Measurements from ENCODE around the gene CLP1. TPM values are rescaled to one million over a fixed set of nuclear protein-coding genes. Genes with fewer than 3 reads are reported as not detected.
"Not testable (repeated sequence)": the region's sequence is repeated elsewhere in the genome, so short reads cannot be mapped to it uniquely, and the experiment has no call there.

CLP1 gene
- total RNA-seq, 1 donor from 2014 or later: 20.7 TPM

DNA sequence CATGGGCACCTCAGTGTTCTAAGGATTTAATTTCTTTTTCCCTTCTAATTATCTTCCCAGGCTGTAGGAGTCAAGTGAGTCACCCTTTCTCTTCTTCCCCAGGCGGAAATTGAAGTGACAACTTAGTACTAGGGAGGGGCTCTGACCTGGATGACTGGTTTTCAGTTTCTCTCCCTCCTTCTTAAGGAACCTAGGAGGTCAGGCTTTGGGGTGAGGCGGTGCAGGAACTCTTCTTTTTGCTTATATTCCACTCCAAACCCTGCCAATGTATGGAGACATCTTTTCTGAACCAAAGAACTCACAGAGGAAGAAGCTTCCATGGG lies 23.0 kb downstream of the CLP1 start:
- DNase-seq (ENCODE audit: extremely low spot score, unreplicated experiment): no peak
- Mint-ChIP-seq H3K9me3 (no peaks in the 10 kb centered on the region), H3K27ac (peak overlapping the region; percentile 92), H3K4me3 (peak overlapping the region; percentile 63), H3K4me1 (ENCODE audit: unreplicated experiment) (peaks cover 8% of the 10 kb centered on the region), H3K36me3 (peaks cover 29% of the 10 kb centered on the region), H3K27me3 (no peaks in the 10 kb centered on the region)
- TF ChIP-seq, protein P1, sequence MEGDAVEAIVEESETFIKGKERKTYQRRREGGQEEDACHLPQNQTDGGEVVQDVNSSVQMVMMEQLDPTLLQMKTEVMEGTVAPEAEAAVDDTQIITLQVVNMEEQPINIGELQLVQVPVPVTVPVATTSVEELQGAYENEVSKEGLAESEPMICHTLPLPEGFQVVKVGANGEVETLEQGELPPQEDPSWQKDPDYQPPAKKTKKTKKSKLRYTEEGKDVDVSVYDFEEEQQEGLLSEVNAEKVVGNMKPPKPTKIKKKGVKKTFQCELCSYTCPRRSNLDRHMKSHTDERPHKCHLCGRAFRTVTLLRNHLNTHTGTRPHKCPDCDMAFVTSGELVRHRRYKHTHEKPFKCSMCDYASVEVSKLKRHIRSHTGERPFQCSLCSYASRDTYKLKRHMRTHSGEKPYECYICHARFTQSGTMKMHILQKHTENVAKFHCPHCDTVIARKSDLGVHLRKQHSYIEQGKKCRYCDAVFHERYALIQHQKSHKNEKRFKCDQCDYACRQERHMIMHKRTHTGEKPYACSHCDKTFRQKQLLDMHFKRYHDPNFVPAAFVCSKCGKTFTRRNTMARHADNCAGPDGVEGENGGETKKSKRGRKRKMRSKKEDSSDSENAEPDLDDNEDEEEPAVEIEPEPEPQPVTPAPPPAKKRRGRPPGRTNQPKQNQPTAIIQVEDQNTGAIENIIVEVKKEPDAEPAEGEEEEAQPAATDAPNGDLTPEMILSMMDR (conservative IDR thresholded peaks at IDR 0.05): no peak

DNA sequence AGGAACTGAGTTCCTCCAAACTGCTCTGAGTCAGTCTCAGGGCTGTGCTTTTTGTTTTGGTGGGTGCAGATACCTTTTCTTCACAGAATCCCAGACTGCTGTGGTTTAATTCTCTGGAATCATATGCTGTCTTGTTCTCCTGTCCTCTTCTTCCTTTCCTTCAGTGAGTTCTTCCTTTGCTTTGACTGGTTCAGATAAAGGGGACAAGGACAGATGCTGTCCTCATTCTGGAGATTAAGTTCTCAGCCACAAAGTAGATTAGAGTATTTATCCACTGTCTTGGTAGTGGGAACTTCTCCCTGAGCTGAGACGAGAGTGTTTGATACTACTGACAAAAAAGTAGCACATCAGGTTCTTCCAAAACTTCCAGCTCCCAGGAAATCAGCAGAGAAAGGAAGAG lies 23.6 kb downstream of the CLP1 start:
- no peak for DNase-seq (ENCODE audit: extremely low spot score, unreplicated experiment)
- TF ChIP-seq, protein P1 (conservative IDR thresholded peaks at IDR 0.05): no peak
- peaks cover 2% of the 10 kb centered on the region for H3K4me1 Mint-ChIP-seq (ENCODE audit: unreplicated experiment)
- H3K27me3 Mint-ChIP-seq: no peaks in the 10 kb centered on the region
- no peak overlapping the region for H3K4me3 Mint-ChIP-seq
- H3K9me3 Mint-ChIP-seq: no peaks in the 10 kb centered on the region
- H3K27ac Mint-ChIP-seq: peak overlapping the region; percentile 92
- peaks cover 28% of the 10 kb centered on the region for H3K36me3 Mint-ChIP-seq

DNA sequence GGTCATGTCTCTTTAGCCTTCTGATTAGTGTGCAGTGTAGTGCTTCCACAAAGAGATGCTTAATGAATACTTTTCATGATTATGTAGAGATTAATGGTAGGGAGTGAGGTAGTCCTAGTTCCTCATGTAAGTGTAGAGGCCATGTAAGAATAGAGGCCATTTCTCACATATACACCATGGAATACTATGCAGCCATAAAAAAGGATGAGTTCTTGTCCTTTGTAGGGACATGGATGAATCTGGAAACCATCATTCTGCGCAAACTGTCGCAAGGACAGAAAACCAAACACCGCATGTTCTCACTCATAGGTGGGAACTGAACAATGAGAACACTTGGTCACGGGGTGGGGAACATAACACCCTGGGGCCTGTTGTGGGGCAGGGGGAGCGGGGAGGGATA lies 32.9 kb downstream of the CLP1 start:
- H3K27ac Mint-ChIP-seq; H3K4me3 Mint-ChIP-seq; H3K4me1 Mint-ChIP-seq (ENCODE audit: unreplicated experiment); H3K9me3 Mint-ChIP-seq; DNase-seq (ENCODE audit: extremely low spot score, unreplicated experiment); H3K27me3 Mint-ChIP-seq: not testable (repeated sequence)
- H3K36me3 Mint-ChIP-seq: peaks cover 26% of the 10 kb centered on the region

DNA sequence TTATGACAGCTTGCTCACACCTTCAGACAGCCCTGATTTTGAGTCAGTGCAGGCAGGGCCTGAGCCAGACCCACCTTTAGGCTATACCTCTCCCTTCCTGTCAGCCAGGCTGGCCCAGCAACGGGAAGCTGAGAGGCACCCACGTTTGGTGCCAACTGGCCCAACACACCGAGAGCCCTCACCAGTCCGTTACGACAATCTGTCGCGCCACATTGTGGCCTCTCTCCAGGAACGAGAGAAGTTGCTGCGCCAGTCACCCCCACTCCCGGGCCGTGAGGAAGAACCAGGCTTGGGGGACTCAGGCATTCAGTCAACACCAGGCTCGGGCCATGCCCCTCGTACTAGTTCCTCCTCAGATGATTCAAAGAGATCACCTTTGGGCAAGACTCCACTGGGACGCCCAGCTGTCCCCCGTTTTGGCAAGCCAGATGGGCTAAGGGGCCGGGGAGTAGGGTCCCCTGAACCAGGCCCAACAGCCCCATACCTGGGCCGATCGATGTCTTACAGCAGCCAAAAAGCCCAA lies 41.3 kb downstream of the CLP1 start:
- DNase-seq (ENCODE audit: extremely low spot score, unreplicated experiment): no peak
- peak overlapping the region; percentile 44 for H3K27ac Mint-ChIP-seq

DNA sequence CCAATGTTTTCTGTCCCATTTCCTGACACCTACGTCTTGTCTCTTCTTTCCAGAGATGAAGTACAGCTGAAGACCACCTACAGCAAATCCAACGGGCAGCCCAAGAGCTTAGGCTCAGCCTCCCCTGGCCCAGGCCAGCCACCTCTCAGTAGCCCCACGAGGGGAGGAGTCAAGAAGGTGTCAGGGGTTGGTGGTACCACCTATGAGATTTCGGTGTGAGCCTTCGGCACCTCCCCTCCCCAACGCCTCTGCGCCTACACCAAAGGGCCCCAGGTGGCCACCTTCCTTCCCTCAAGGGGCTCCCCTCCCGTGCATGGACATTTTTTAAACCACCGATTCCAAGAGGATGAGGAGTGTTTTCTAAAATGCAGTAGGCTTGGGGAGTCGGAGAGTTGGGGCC lies 42.3 kb downstream of the CLP1 start:
- Mint-ChIP-seq H3K36me3 (peaks cover 29% of the 10 kb centered on the region), H3K4me3 (no peak overlapping the region), H3K27me3 (no peaks in the 10 kb centered on the region), H3K27ac (no peak overlapping the region), H3K9me3 (no peaks in the 10 kb centered on the region), H3K4me1 (ENCODE audit: unreplicated experiment) (no peaks in the 10 kb centered on the region)
- TF ChIP-seq, protein P1 (conservative IDR thresholded peaks at IDR 0.05): no peak
- no peak for DNase-seq (ENCODE audit: extremely low spot score, unreplicated experiment)

More for the DNA sequence above, 41.3 kb downstream of the CLP1 start:
- no peaks in the 10 kb centered on the region for H3K9me3 Mint-ChIP-seq
- no peaks in the 10 kb centered on the region for H3K4me1 Mint-ChIP-seq (ENCODE audit: unreplicated experiment)
- no peaks in the 10 kb centered on the region for H3K27me3 Mint-ChIP-seq
- peaks cover 26% of the 10 kb centered on the region for H3K36me3 Mint-ChIP-seq
- TF ChIP-seq, protein P1 (conservative IDR thresholded peaks at IDR 0.05): no peak
- H3K4me3 Mint-ChIP-seq: no peak overlapping the region

DNA sequence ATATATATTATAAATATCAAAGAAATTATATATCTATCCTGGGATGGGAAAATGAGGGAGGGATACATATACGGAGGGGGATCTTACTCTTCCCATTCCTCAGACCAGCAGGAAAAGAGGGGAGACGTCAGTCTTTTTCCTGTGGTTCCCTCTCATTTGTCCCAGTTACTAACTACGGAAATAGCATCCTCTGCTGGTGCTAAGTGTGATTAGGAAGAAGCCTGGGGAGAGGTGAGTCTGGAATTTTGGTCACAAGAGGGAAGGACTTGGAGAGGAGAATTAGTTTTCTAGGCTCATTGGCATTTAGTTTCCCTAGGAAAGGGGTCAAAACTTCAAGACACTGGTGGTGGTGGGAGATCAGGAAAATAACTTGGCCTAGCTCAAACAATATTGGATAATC lies 42.9 kb downstream of the CLP1 start:
- Mint-ChIP-seq H3K9me3 (no peaks in the 10 kb centered on the region), H3K27me3 (no peaks in the 10 kb centered on the region), H3K4me1 (ENCODE audit: unreplicated experiment) (no peaks in the 10 kb centered on the region), H3K4me3 (no peak overlapping the region), H3K27ac (no peak overlapping the region), H3K36me3 (peaks cover 29% of the 10 kb centered on the region)
- TF ChIP-seq, protein P1 (conservative IDR thresholded peaks at IDR 0.05): no peak
- no peak for DNase-seq (ENCODE audit: extremely low spot score, unreplicated experiment)
